Measurements from ENCODE around the gene GPR35. TPM values are rescaled to one million over a fixed set of nuclear protein-coding genes. Genes with fewer than 3 reads are reported as not detected.
"Not testable (repeated sequence)": the region's sequence is repeated elsewhere in the genome, so short reads cannot be mapped to it uniquely, and the experiment has no call there.

Gene GPR35
- total RNA-seq, 1 donor from 2014 or later: 0.82 TPM

DNA sequence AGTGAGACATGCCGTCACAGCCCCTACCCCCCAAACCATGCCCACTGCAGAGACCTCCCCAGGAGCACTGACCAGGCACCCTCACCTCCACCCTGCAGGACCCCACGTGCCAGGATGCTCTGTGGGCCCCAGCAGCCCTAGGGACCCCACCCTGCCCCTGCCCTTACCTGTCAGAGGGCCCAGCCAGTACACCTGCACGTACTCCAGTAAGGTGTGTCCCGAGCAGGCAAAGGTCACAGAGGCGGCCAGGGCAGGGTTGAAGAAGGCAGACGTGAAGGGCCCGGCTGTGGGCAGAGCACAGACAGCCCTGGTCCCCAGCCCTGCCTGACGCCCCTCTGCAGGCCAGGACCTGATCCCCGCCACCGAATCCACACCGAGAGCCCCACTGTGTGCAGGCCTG lies 54.9 kb downstream of the GPR35 start:
- H3K9me3 ChIP-seq (ENCODE audit: insufficient read depth, low read depth, low read length); H3K4me1 ChIP-seq (ENCODE audit: insufficient read depth, low read length); H3K4me3 ChIP-seq (ENCODE audit: insufficient read depth, low read depth, low read length); H3K27me3 ChIP-seq (ENCODE audit: insufficient read depth, low read length); H3K27ac Mint-ChIP-seq (ENCODE audit: unreplicated experiment); H3K27ac ChIP-seq (ENCODE audit: low read depth, low read length); H3K27me3 Mint-ChIP-seq (ENCODE audit: low read depth, unreplicated experiment); H4K20me1 ChIP-seq (ENCODE audit: insufficient read depth, low read length); H3K4me2 ChIP-seq (ENCODE audit: low read length); H3K79me2 ChIP-seq (ENCODE audit: insufficient read depth, low read length); H3K36me3 Mint-ChIP-seq (ENCODE audit: low read depth, unreplicated experiment); H3K36me3 ChIP-seq (ENCODE audit: insufficient read depth, low read length); H3K4me3 Mint-ChIP-seq (ENCODE audit: unreplicated experiment); DNase-seq (ENCODE audit: low read depth); H2AFZ ChIP-seq (ENCODE audit: low read depth, low read length); H3K9me3 Mint-ChIP-seq (ENCODE audit: unreplicated experiment); H3K4me1 Mint-ChIP-seq (ENCODE audit: low read depth, unreplicated experiment); H3K9ac ChIP-seq (ENCODE audit: low read length); FAIRE-seq: not testable (repeated sequence)

Other genes starting within 250 kb of the GPR35 start
- 252 and 299 TPM in 2 replicates for gene GPC1, start 189.8 kb upstream of the GPR35 start, total RNA-seq
- 6.9 and 7.2 TPM in 2 replicates for gene ANKMY1, start 67.5 kb upstream of the GPR35 start, total RNA-seq
- gene DUSP28, start 65.1 kb upstream of the GPR35 start, total RNA-seq: 3.2 and 4.1 TPM in 2 replicates
- gene RNPEPL1, start 57.0 kb upstream of the GPR35 start, total RNA-seq: 22.7 and 25.2 TPM in 2 replicates
- gene CAPN10, start 38.7 kb upstream of the GPR35 start, total RNA-seq: 22.7 and 24.9 TPM in 2 replicates
- not detected in 2 replicates for gene AQP12B, start 57.4 kb downstream of the GPR35 start, total RNA-seq
- not detected in 2 replicates for gene AQP12A, start 66.4 kb downstream of the GPR35 start, total RNA-seq
- 20.3 and 51.2 TPM in 2 replicates for gene KIF1A, start 194.7 kb downstream of the GPR35 start, total RNA-seq
- not detected in 2 replicates for gene AGXT, start 243.3 kb downstream of the GPR35 start, total RNA-seq